CD4-positive, alpha-beta memory T cell (primary cell): ENCODE measurements around the gene DUSP9. TPM values are rescaled to one million over a fixed set of nuclear protein-coding genes. Genes with fewer than 3 reads are reported as not detected.
A peak's percentile ranks its signal among the peaks of the same experiment; 100 is the strongest.

Experiments
- CTCF ChIA-PET: fragments of 350-600 bp; sonication (Branson Sonifier 250); formaldehyde crosslinking; loops from one replicate; lab custom pipeline; 2021; ENCODE audit warnings: inconsistent platforms; ENCODE audit not compliant: partially characterized antibody; lab: Charles Lee
- POLR2A ChIA-PET: fragments of 350-600 bp; sonication (Branson Sonifier 250); formaldehyde crosslinking; loops from one replicate; lab custom pipeline; 2021; ENCODE audit not compliant: partially characterized antibody; lab: Charles Lee
- DNase-seq, 5 donors: peaks; one replicate each; pipeline versions ENCODE4 v3.0.0 to v3.0.0-alpha.2; 2020 to 2022; ENCODE audit warnings: mixed read lengths in 1 of 5
- H3K27ac ChIP-seq: one replicate; pipeline ENCODE4 v1.7.0; 2013; ENCODE audit warnings: low read depth, low read length
- H3K27me3 ChIP-seq: 2 replicates; pipeline ENCODE4 v1.7.0; 2013; ENCODE audit warnings: mild to moderate bottlenecking, low read length, moderate library complexity; ENCODE audit not compliant: insufficient read depth
- H3K36me3 ChIP-seq: 2 replicates; pipeline ENCODE4 v1.7.0; 2013; ENCODE audit warnings: mild to moderate bottlenecking, low read length, moderate library complexity; ENCODE audit not compliant: insufficient read depth
- H3K4me1 ChIP-seq: 2 replicates; pipeline ENCODE4 v1.7.0; 2013; ENCODE audit warnings: mild to moderate bottlenecking, low read length, moderate library complexity; ENCODE audit not compliant: insufficient read depth
- H3K4me3 ChIP-seq, 2 donors: one replicate each; pipeline ENCODE4 v1.7.0; 2013; ENCODE audit warnings: low read length in 2 of 2, mild to moderate bottlenecking in 1 of 2
- H3K9me3 ChIP-seq, 2 donors: one replicate each; pipeline ENCODE4 v1.7.0; 2013; ENCODE audit warnings: low read length in 2 of 2, control low read depth in 1 of 2; ENCODE audit not compliant: control insufficient read depth in 1 of 2
- H3K27ac Mint-ChIP-seq, 7 donors: one replicate each; pipeline ENCODE4 v1.8.0; 2020 to 2021; ENCODE audit warnings: mixed read lengths in 7 of 7, mild to moderate bottlenecking in 6 of 7, inconsistent platforms in 3 of 7, moderate library complexity in 3 of 7
- H3K27me3 Mint-ChIP-seq, 2 donors: one replicate each; pipeline ENCODE4 v1.8.0; 2020 to 2021; ENCODE audit warnings: mixed read lengths in 2 of 2
- H3K36me3 Mint-ChIP-seq, 2 donors: one replicate each; pipeline ENCODE4 v1.8.0; 2020 to 2021; ENCODE audit warnings: mixed read lengths in 2 of 2, inconsistent platforms in 1 of 2, mild to moderate bottlenecking in 1 of 2
- H3K4me1 Mint-ChIP-seq, 4 donors: one replicate each; pipeline ENCODE4 v1.8.0; 2020 to 2021; ENCODE audit warnings: mixed read lengths in 4 of 4, mild to moderate bottlenecking in 1 of 4
- H3K4me3 Mint-ChIP-seq, 8 donors: one replicate each; pipeline ENCODE4 v1.8.0; 2020 to 2021; ENCODE audit warnings: mixed read lengths in 8 of 8, mild to moderate bottlenecking in 7 of 8, moderate library complexity in 6 of 8, inconsistent platforms in 3 of 8
- H3K9me3 Mint-ChIP-seq, 8 donors: one replicate each; pipeline ENCODE4 v1.8.0; 2020 to 2021; ENCODE audit warnings: mixed read lengths in 8 of 8, mild to moderate bottlenecking in 5 of 8, inconsistent platforms in 3 of 8, moderate library complexity in 1 of 8
- intact Hi-C: fragments of 100-400 bp; cut with micrococcal nuclease; formaldehyde crosslinking; loops from one replicate; pipeline ENCODE4 v1.15.1; 2023
- polyA plus RNA-seq, 2 donors: library from polyadenylated mRNA; unstranded; fragments of 300-500 nt; fragmentation: Illumina TruSeq; gene quantifications; one replicate each; pipeline ENCODE4 v1.2.3, GENCODE V29; 2021
- total RNA-seq, 2 experiments: library from RNA; stranded (reverse); gene quantifications; one replicate each; pipeline ENCODE4 v1.2.3, GENCODE V29; 2021

DUSP9 gene
- total and polyA plus RNA-seq, 4 experiments from 2014 or later, result not detected

DNA sequence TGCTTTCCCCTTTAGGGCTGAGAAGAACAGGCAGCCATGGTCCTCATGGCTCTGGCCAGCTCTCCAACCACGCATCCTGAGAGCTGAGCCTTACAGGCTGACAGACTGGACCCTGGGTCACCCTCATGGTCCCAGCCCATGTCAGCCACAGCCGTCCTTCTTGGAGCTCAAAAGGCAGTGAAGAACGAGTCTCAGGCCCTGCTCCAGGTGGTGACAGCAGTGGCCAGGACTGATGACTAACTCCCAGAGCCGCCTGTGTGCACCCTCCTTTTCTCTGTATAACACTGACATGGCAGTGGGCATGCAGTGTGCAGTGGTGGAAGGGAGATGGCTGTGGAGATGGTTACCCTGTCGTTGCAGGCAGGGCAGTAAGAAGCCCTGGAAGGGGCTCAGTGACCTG, 10.3 kb upstream of the DUSP9 start:
- peaks cover 3% of the 10 kb centered on the region for H3K27me3 ChIP-seq
- no peaks in the 10 kb centered on the region for H3K36me3 ChIP-seq
- H3K9me3 Mint-ChIP-seq, result peaks cover 0 to 3% (median under 1%) of the 10 kb centered on the region in 8 donors
- H3K27ac Mint-ChIP-seq, result no peak overlapping the region
- peaks cover 3 to 4% (median 3%) of the 10 kb centered on the region in 4 donors for H3K4me1 Mint-ChIP-seq
- ChIA-PET CTCF (interaction anchor here (1.2 kb wide), 2 partner anchors 25 to 28 kb away, joined by 3 to 4 read pairs; no protein-coding TSS in a partner anchor), POLR2A (no interaction called here)
- no peak overlapping the region for H3K4me3 Mint-ChIP-seq
- no peak for DNase-seq
- intact Hi-C loops, result no loop called here
- no peaks in the 10 kb centered on the region for H3K9me3 ChIP-seq
- no peaks in the 10 kb centered on the region for H3K36me3 Mint-ChIP-seq
- H3K27ac ChIP-seq, result no peak overlapping the region
- H3K4me1 ChIP-seq, result peaks cover 3% of the 10 kb centered on the region
- H3K27me3 Mint-ChIP-seq, result peaks cover 3 to 4% of the 10 kb centered on the region in 2 donors
- no peak overlapping the region for H3K4me3 ChIP-seq

DNA sequence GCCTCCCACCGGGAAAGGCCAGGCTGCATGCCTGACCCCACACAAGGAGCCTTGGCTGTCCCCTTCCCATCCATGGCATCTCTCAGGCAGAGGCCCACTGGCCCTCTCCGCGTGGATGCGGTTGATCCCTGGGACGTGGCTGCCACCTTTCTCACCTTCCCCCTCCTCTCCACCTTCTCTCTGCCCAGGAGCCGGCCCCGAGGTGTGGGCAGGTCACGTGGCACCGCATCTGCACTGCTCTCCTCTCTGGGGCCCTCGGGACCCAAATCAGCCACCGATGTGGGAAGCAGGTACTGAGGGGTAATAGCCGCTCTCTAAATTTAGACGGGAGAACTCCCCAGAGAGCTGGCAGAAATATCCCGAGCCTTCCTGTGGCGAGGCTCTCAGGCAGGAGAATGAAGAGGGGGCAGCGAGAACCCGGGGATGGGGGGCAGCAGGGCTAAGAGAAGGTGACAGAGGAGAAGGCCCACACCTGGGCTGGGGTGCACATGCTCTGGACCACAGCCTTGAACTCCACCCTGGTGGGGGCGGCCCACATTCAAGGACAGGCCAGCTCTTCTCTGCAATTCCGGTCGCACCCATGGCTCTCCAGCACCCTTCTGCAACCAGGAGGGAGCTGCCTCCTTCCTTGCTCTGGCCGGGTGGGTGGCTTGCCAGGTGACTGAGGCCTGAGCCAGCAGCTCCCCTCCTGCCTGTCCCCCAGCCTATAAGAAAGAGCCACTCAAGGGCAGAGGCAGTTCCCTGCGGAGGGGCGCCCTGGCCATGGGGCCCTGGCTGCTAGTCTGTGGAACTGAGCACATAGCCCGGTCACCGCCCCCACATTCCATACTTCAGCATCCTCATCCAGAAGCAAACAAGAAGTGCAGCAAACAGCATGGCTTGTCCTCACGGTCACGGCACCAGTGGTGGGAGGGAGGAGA, 9.6 kb upstream of the DUSP9 start:
- peaks cover 3 to 5% (median 3%) of the 10 kb centered on the region in 4 donors for H3K4me1 Mint-ChIP-seq
- DNase-seq, result no peak
- H3K4me1 ChIP-seq, result peaks cover 5% of the 10 kb centered on the region
- ChIA-PET POLR2A (no interaction called here), CTCF (interaction anchor here (1.2 kb wide), 1 partner anchor 28 kb away, joined by 3 read pairs; no protein-coding TSS in a partner anchor)
- H3K27ac ChIP-seq, result no peak overlapping the region
- H3K27ac Mint-ChIP-seq, result no peak overlapping the region
- no peaks in the 10 kb centered on the region for H3K36me3 Mint-ChIP-seq
- peaks cover 4% of the 10 kb centered on the region for H3K27me3 ChIP-seq
- H3K4me3 ChIP-seq, result no peak overlapping the region
- intact Hi-C loops, result no loop called here
- H3K9me3 ChIP-seq, result no peaks in the 10 kb centered on the region
- no peak overlapping the region for H3K4me3 Mint-ChIP-seq
- H3K36me3 ChIP-seq, result no peaks in the 10 kb centered on the region
- no peaks in the 10 kb centered on the region for H3K9me3 Mint-ChIP-seq
- peaks cover 3 to 5% of the 10 kb centered on the region in 2 donors for H3K27me3 Mint-ChIP-seq

GRCh38 chrX:153638041-153638371, 9.0 kb upstream of the DUSP9 start:
- Mint-ChIP-seq H3K27ac (no peak overlapping the region), H3K27me3 (peaks cover 6 to 7% of the 10 kb centered on the region in 2 donors), H3K4me3 (no peak overlapping the region), H3K9me3 (peaks cover 0 to 3% (median 0%) of the 10 kb centered on the region in 8 donors), H3K36me3 (no peaks in the 10 kb centered on the region), H3K4me1 (peaks cover 7 to 9% (median 8%) of the 10 kb centered on the region in 4 donors)
- ChIA-PET POLR2A (no interaction called here), CTCF (no interaction called here)
- Histone ChIP-seq H3K27me3 (peaks cover 6% of the 10 kb centered on the region), H3K9me3 (no peaks in the 10 kb centered on the region), H3K4me1 (peaks cover 5% of the 10 kb centered on the region), H3K4me3 (no peak overlapping the region), H3K27ac (no peak overlapping the region), H3K36me3 (no peaks in the 10 kb centered on the region)
- intact Hi-C loops, result no loop called here
- no peak for DNase-seq

GRCh38 chrX:153638436-153639176, 8.4 kb upstream of the DUSP9 start:
- Mint-ChIP-seq H3K27me3 (peaks cover 7 to 9% of the 10 kb centered on the region in 2 donors), H3K36me3 (no peaks in the 10 kb centered on the region), H3K9me3 (peaks cover 0 to 3% (median 0%) of the 10 kb centered on the region in 8 donors), H3K4me3 (no peak overlapping the region), H3K27ac (no peak overlapping the region), H3K4me1 (peaks cover 7 to 14% (median 10%) of the 10 kb centered on the region in 4 donors)
- H3K4me1 ChIP-seq, result peaks cover 8% of the 10 kb centered on the region
- peak in 1 of 5 donors; percentile 17 for DNase-seq
- H3K9me3 ChIP-seq, result no peaks in the 10 kb centered on the region
- no peaks in the 10 kb centered on the region for H3K36me3 ChIP-seq
- ChIA-PET CTCF (no interaction called here), POLR2A (no interaction called here)
- peaks cover 8% of the 10 kb centered on the region for H3K27me3 ChIP-seq
- H3K27ac ChIP-seq, result no peak overlapping the region
- H3K4me3 ChIP-seq, result no peak overlapping the region
- intact Hi-C loops, result no loop called here

DNA sequence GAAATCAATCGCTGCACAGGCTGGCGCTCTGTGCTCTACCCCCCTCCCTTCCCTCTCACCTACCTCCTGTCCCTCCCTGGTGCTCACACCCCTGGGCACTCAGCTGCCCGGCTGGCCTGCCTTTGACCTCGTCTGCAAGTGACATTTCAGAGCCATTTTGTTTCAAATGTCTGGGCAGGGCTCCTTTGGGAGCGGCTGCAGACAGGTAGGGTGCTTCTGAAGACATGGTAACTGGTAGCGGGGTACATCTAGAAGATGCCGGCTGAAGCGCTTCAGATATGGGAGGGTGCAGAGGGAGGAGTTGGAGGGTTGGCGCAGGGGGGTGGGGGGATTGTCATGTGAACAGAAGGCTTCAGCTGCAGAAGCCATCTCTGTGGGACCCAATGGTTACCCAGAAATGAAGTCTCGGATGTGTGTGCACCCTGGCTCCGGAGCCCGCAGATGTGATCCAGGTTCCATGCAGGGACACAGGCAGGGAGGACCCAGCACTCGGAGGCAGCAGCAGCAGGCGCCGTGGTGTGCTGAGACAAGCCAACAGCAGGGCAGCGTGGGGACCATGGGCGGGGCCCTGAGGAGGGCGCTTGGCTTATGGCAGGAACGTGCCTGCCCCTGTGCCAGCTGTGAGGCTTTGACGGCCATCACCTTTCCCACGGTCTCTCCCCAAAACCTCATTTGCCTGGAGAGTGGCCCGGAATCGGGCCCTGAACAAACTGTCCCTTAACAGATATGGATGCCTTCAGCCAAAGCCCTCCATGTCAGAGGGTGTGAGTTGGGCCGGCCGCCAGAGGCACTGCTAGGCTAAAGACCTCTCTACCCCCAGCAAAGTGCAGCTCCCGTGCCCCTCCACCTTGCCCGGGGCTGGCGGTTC, 7.6 kb upstream of the DUSP9 start:
- H3K4me3 Mint-ChIP-seq, result no peak overlapping the region
- Histone ChIP-seq H3K4me1 (peaks cover 10% of the 10 kb centered on the region), H3K4me3 (no peak overlapping the region), H3K27ac (no peak overlapping the region), H3K27me3 (peaks cover 8% of the 10 kb centered on the region), H3K9me3 (no peaks in the 10 kb centered on the region), H3K36me3 (no peaks in the 10 kb centered on the region)
- no peaks in the 10 kb centered on the region for H3K36me3 Mint-ChIP-seq
- peaks cover 0 to 3% (median 0%) of the 10 kb centered on the region in 8 donors for H3K9me3 Mint-ChIP-seq
- peaks cover 7 to 14% (median 11%) of the 10 kb centered on the region in 4 donors for H3K4me1 Mint-ChIP-seq
- H3K27ac Mint-ChIP-seq, result no peak overlapping the region
- intact Hi-C loops, result no loop called here
- ChIA-PET CTCF (no interaction called here), POLR2A (interaction anchor here (1.4 kb wide), 1 partner anchor 29 kb away, joined by 3 read pairs; no protein-coding TSS in a partner anchor)
- DNase-seq, result no peak
- peaks cover 7 to 9% of the 10 kb centered on the region in 2 donors for H3K27me3 Mint-ChIP-seq

GRCh38 chrX:153640045-153640686, 6.8 kb upstream of the DUSP9 start:
- POLR2A ChIA-PET, result interaction anchor here (1.4 kb wide), 1 partner anchor 30 kb away, joined by 3 read pairs; no protein-coding TSS in a partner anchor
- H3K4me1 Mint-ChIP-seq, result peaks cover 7 to 14% (median 11%) of the 10 kb centered on the region in 4 donors
- peaks cover 7 to 9% of the 10 kb centered on the region in 2 donors for H3K27me3 Mint-ChIP-seq
- DNase-seq, result no peak
- Histone ChIP-seq H3K4me3 (no peak overlapping the region), H3K9me3 (no peaks in the 10 kb centered on the region), H3K4me1 (peaks cover 10% of the 10 kb centered on the region), H3K27ac (no peak overlapping the region), H3K27me3 (peaks cover 8% of the 10 kb centered on the region), H3K36me3 (no peaks in the 10 kb centered on the region)
- CTCF ChIA-PET, result no interaction called here
- H3K36me3 Mint-ChIP-seq, result no peaks in the 10 kb centered on the region
- H3K4me3 Mint-ChIP-seq, result no peak overlapping the region
- intact Hi-C loops, result no loop called here
- H3K9me3 Mint-ChIP-seq, result peaks cover 0 to 3% (median 0%) of the 10 kb centered on the region in 8 donors
- no peak overlapping the region for H3K27ac Mint-ChIP-seq
